Measurements from ENCODE around the gene CD1B.
"Not testable (repeated sequence)": the region's sequence is repeated elsewhere in the genome, so short reads cannot be mapped to it uniquely, and the experiment has no call there.

CD1B gene

DNA sequence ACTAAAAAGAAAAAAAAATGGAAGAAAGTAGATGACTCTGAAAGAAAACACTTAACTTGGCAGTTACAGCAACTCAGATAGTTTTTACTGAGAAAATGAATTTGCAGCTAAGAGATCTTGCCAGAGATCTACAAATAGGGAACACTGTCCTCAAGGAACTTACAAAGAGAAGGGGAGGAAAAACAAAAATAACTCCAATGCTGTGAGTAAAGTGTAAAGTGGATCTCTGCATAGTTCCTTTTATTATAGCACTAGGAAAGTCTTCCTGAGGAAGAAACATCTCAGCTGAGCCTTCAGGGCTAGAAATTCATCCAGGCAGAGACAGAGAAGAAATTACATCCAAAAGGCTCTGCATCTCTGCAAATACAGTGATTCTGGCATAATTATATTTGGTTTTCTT lies 3.9 kb downstream of the CD1B start:
- no peak for DNase-seq

DNA sequence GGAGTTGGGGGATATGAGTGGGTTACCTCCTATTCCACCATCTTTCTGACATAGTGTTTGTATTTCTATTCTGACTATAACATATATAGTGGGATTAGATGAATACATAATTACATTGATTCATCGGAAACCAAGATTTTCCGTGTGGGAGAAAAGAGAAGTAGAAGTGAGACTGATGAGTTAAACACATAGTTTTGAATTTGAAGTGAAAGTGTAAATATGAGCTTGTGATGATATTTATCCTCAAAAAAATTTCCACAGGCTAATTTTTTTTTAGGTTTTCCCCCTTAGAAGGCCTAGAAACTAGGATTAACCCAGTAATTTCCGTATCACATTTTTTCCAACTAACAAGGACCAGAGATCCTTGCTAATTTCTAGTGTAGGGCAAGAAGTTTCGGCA lies 6.9 kb downstream of the CD1B start:
- no peak for DNase-seq

DNA sequence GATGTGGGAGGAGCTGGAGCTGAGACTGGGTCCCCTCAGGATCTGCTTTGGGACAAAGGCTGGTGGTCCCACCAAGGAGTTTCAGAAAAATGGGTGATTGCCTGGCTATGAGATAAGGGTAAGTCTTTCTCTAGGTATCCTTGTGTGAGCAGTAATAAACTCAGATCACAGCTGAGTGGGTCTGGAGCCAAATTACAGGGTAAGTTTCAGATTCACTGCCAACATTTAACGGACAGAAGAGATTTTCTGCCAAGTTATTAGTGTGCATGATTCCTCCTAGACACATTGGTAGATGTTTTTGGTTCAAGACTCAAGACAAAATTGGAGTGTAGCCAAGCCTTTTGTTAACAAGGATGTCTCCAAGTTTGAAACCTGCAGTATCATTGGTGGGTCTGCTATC lies 7.5 kb downstream of the CD1B start:
- DNase-seq: no peak

DNA sequence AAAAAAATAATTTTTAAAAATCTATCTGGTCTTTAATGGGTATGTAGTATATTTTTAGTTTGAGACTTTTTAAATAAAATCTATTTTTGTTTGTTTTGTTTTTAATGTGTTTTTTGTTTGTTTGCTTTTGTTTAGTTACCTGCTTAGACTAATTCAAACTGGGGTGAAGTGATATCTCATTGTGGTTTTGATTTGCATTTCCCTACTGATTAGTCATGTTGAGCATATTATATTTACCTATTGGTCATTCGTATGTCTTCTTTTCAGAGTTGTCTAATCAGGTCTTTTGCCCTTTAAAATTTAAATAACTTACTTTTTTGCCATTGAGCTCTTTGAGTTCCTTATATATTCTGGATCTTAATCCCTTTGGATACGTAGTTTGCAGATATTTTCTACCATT lies 20.3 kb downstream of the CD1B start:
- DNase-seq: no peak

DNA sequence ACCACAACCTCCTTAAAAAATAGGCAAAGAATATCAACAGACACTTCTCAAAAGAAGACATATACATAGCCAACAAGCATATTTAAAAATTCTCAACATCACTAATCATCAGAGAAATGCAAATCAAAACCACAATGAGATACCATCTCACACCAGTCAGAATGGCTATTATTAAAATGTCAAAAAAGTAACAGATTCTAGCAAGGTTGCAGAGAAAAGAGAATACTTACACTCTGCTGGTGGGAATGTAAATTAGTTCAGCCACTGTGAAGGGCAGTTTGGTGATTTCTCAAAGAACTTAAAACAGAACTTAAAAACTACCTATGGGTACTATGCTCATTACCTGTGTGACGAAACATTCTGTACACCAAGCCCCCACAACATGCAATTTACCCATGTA lies 20.7 kb downstream of the CD1B start:
- no peak for DNase-seq

DNA sequence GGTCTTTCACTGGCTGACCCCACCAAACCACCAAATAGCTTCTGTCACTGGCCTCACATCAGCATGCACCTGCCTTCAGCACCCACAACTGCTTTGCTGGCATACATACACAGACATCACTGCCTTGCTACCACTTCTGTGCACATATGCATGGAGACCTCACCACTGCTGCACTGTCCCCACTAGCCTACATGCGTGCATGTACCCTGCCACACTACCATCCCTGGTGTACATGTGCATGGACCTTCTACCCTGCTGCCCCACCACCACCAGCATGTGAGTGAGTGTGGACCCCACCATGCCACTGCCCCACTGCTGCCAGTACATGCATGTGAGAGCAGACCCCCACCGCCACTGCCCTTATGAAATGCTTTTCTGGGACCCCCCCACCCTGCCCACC lies 35.5 kb downstream of the CD1B start:
- no peak for DNase-seq

DNA sequence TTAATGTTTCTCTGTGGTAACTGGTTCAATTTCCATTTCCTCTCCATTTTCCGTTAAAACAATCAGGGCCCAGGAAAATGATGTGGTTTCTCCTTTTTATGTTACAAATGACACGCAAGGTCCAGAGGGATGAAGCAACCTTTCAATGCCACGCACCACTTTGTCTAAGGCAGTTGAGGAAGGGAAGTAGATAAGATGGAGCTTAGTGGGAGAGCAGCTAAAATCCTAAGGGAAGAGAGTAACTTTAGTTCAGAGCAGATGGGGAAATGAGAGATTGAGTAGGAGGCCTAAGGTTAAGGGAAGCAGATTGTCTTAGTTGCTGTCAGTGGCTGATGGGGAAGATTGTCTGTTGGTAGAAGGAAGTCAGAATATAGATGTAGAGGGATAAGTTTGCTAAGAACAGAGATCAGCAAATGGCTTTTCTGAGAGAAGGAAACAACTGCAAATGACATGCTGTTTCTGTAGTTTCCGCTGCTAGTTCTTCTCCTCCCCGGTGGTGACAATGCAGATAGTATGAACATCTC lies 40.9 kb downstream of the CD1B start:
- DNase-seq: no peak

DNA sequence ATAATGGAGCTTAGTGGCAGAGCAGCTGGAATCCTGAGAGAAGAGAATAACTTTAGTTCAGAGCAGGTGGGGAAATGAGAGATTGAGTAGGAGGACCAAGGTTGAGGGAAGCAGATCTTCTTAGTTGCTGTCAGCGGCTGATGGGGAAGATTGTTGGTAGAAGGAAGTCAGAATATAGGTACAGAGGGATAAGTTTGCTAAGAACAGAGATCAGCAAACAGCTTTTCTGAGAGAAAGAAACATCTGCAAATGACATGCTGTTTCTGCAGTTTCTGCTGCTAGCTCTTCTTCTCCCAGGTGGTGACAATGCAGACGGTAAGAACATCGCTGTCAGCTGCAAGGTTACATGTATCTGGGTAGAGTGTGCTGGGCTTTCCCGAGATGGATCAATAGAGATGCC lies 41.5 kb downstream of the CD1B start, which contains the start of gene CD1C:
TSS of gene CD1C (plus strand) at position 113 of the 400 bp plus-strand sequence. CDS start at position 255, 142 bp downstream.
- no peak for DNase-seq

DNA sequence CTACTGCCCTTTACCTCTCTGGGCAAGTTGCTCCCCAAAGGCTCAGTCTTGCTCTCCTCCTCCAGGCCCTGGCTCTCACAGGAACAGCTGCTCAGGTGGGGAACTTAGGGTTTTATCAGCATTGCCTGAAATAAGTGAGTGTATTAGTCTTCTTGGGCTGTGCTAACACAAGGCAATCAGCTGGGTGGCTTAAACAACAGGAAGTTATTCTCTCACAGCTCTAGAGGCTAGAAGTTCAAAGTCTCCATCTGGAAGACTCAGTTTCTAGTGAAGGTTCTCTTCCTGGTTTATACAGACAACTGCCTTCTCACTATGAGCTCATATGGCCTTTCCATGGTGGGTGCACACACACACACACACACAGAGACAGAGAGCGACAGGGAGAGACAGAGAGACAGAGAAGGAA lies 44.4 kb downstream of the CD1B start:
- no peak for DNase-seq

DNA sequence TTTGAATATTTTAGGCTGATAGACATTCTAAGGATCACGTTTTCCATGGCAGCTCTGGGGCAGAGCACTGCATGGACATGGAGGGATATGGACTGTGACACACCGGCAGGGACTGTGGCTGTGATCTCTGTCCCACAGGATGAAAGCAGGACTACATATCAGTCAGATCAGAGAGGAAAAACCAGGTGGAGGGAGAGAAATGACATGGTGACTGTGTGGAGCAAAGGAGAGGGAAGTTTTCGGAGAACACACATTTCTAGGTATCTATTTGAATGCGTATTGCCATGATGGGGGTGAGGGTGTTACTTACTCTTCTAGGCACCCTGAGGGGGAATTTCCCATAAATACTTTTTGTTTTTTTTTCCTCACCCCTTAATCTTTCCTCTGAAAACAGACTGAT lies 44.8 kb downstream of the CD1B start:
- no peak for DNase-seq

DNA sequence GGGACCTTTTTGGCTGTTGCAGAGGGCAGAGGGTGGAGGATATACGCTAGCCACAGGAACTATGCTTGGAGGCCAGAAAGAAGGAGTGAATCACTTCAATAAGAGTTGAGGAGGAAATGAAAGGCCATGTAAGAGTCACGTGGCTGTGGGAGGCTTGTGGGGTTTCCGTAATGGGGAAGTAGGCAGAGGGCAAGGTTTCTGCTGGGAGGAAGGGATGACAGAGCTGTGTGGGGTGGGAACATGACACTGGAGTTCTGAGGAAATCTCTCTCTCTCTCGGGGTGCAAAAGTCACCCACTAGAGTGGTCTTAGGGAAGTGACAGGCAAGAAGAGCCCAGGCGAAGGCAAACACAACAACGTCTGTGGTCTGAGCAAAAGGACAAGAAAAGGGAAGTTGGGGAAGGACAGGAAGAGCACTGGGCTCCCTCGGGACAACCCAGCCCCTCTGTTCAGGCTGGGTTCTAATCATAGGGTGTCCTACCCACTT lies 45.5 kb downstream of the CD1B start:
- peak; percentile 92 for DNase-seq

DNA sequence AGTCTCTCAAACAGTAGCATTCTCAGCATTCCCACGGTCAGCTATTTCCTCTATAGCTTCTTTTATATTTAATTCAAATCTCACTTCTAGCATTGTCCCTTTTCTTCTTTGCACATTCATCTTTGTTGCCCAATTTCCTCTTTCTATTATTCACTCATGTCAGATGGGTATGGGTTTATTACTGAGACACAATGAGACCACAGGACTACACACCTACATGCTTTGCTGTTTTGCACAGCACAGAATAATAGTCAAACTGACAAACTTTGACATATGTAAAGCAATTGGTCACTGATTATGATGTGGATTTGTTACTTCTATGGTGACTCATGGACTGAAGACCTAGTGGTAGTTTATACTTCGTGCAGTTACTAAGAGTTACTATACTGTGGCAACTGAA lies 47.4 kb downstream of the CD1B start:
- DNase-seq: no peak

DNA sequence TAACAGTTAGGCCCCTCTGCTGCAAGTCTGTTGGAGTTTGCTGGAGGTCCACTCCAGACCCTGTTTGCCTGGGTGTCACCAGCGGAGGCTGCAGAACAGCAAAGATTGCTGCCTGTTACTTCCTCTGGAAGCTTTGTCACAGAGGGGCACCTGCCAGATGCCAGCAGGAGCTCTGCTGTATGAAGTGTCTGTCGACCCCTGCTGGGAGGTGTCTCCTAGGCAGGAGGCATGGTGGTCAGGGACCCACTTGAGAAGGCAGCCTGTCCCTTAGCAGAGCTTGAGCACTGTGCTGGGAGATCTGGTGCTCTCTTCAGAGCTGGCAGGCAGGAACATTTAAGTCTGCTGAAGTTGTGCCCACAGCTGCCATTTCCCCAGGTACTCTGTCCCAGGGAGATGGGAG lies 48.9 kb downstream of the CD1B start:
- DNase-seq: not testable (repeated sequence)

Data from SIG-M5 (cell line).